Transverse colon (tissue), 3 donors: Measurements from ENCODE around the gene NEDD4L.

ENCODE experiments used
- CTCF ChIP-seq, 5 experiments: fragments of 200-600 bp in 3 of 5; fragments of 450-650 bp in 2 of 5; sonication (generic) in 3 of 5; IDR thresholded peaks; 1 replicate in 2 of 5; 2 replicates in 3 of 5; pipeline ENCODE4 v1.5.1; 2016 to 2017; ENCODE audit warnings: antibody characterized with exemption in 5 of 5, inconsistent platforms in 3 of 5, mild to moderate bottlenecking in 2 of 5, moderate library complexity in 1 of 5
- POLR2A ChIP-seq: fragments of 450-650 bp; IDR thresholded peaks from one replicate; pipeline ENCODE4 v1.6.1; 2016; ENCODE audit warnings: antibody characterized with exemption, mild to moderate bottlenecking, moderate library complexity

DNA sequence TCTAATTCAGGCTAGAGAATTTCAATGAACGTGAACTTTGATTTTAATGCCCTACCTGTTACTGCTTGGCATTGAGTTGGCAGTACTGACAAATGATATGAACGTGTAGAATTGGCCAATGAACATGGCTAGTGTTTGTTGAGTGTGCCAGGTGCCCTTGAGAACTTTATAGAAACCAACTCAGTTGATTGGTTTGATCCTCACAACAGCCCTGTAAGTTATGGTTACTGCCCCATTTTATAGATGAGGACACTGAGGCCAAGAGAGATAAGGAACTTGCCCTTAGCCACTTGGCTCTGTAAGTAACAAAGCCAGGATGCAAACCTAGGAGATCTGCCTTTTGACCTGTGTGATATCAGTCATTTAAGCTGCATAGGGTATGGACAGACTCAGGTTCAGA, 275.7 kb downstream of the NEDD4L start:
- TF ChIP-seq CTCF (IDR thresholded peaks at IDR 0.05) = no peak
- no peak for TF ChIP-seq POLR2A
